Fibroblast of peridontal ligament (primary cell): Measurements from ENCODE around the gene GABRR2.
"Not testable (repeated sequence)": the region's sequence is repeated elsewhere in the genome, so short reads cannot be mapped to it uniquely, and the experiment has no call there.

ENCODE experiments used
- DNase-seq: peaks from one replicate; pipeline ENCODE4 v3.0.0-alpha.2; 2010; ENCODE audit errors: extremely low read depth

Gene GABRR2

DNA sequence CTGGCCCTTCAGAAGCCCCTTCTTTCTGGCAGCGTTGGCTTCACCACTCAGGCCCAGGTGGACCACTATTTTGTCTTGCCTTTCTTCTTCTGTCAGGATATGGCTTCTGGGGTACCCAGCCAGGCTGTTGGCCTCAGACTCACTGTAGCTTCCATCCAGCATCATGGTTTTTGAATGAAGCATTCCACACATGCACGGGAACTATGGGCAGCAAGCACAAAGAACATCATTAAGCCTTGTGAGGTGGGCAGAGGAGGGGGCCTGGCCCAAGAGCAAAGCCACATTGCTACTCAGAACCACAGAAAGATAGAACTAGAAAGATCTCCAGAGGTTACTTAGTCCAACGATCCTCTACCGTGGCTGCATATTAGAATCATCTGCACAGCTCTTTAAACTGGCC lies 57.3 kb downstream of the GABRR2 start:
- DNase-seq: no peak

GRCh38 chr6:89257346-89257745 lies 57.8 kb downstream of the GABRR2 start:
- no peak for DNase-seq

GRCh38 chr6:89255417-89255816 lies 59.7 kb downstream of the GABRR2 start:
- no peak for DNase-seq

- no peak for DNase-seq
Observed at GRCh38 chr6:89254569-89254968, 60.5 kb downstream of the GABRR2 start.

DNA sequence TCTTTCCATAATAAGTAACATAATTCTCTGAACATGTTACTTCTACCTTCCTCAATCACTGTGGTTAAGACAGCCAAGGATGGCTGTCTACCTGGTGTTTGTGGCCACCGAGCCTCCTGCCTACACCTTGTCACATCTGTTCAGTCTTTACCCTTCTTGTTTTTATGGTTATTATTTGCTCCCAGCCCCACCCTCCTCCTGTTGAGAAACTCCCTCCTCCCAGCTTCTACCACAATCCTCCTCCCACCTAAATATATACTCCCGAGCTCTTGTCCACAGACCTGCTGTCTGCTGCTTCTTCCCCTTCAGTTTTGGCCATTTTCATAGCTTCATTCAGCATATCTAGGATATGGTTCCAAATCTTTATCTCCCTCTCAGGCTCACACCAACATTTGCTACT lies 62.2 kb downstream of the GABRR2 start:
- no peak for DNase-seq

GRCh38 chr6:89251976-89252375 lies 63.1 kb downstream of the GABRR2 start:
- DNase-seq: no peak

- no peak for DNase-seq
Observed at GRCh38 chr6:89251170-89251569, 63.9 kb downstream of the GABRR2 start.

DNA sequence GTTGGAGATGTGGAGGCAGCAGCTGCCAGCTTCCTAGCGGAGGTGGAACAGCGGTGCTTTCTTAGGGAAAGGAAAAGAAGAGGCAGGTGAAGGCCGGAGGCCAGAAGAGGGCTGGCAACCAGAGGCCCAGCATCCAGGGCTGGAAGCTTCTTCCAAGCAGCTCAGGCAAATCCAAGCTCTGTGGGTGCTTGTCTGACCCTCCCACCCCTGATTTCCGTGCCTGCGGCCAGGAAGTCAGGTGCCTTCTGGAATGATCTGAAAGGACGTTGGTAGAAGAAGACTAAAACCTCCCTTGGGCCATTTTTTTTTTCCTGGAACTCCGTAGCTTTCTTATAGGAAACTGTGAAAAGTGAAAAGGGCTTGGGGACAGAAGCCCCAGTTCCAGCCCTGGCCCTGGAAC lies 64.9 kb downstream of the GABRR2 start:
- DNase-seq: no peak

GRCh38 chr6:89244241-89244985 lies 70.7 kb downstream of the GABRR2 start:
- no peak for DNase-seq

DNA sequence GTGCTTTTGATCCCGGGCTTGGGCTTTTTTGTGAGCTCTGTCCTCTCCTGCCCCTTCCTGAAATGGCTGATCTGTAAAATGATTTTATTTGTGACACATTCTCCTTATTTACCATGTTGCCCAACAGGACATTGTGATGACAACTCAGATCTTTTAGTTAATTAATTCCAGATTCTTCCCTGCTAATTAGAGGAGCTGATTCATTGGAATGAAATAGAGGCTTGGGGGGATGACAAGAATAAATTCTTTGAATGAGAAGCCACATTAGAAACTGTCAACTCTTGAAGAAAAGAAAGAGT lies 71.8 kb downstream of the GABRR2 start:
- peak; percentile 5 for DNase-seq

DNA sequence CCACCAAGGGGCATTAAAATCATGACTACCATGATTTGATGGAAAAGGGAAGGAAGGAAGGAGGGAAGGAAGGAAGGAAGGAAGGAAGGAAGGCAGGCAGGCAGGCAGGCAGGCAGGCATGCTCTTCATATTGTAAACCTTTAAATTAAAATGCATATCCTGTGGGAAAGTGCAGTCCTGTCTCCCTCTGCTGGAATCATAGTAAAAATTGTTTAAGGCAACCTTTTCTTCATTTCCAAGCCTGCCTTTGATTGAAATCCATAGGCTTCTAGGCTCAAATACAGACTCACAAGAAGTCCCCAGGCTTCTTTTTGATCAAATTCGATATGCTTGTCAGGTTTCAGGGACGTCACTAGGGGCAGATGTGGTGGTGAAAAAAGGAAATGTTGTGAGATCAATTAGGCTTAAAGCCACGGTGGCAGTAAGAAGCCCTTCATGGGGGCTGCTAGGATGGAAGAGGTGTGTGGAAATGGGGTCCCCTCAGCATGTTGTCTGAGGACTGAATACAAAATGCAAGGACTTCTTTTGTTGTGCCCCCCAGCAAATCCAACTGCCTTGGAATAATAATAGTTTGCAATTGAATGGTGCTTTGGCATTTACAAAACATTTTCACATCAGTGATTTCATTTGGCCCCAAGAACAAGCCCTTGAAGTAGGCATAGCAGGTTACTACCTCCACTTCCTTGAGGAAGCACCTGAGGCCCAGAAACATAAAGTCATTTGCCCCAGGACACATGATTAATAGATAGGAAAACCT lies 72.3 kb downstream of the GABRR2 start:
- DNase-seq: peak; percentile 79

DNA sequence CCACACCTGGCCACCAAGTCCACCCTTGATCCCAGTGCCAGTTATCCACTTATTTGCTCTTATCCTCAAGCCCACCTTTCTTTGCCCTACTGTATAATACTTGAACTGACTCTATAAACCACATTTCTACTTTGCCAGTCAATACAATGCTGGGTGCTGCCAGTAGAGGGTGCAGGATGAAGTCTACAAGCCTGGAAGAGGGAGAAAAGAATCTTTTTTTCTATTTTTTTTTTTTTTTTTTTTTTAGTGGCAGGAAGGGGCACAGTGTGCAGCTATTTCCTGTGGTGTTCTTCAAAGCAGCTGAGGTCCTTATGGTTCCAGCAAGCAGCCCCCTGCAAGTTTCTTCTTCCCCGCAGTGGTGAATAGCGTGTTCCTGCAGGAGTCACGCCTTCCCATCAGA lies 75.8 kb downstream of the GABRR2 start:
- no peak for DNase-seq

DNA sequence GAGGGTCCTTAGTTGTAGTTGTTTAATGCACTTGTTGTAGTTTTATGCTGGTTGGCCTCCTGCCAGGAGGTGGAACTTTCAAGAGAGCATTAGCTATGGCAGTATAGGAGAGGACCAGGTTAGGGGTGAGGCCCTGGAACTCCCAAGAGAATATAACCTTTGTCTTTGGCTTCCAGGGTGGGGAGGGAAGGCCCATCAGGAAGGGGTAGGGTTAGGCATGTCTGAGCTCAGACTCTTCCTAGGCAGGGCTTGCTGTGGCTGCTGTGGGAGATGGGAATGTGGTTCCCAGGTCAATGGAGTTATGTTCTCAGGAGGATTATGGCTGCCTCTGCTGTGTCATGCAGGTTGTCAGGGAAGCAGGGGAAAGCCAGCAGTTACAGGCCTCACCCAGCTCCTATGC lies 77.9 kb downstream of the GABRR2 start:
- no peak for DNase-seq

- DNase-seq: not testable (repeated sequence)
Observed at GRCh38 chr6:89233605-89234004, 81.5 kb downstream of the GABRR2 start.

- no peak for DNase-seq
Observed at GRCh38 chr6:89222712-89223039, 92.4 kb downstream of the GABRR2 start.

- DNase-seq: no peak
Observed at GRCh38 chr6:89221971-89222711, 93.0 kb downstream of the GABRR2 start.

DNA sequence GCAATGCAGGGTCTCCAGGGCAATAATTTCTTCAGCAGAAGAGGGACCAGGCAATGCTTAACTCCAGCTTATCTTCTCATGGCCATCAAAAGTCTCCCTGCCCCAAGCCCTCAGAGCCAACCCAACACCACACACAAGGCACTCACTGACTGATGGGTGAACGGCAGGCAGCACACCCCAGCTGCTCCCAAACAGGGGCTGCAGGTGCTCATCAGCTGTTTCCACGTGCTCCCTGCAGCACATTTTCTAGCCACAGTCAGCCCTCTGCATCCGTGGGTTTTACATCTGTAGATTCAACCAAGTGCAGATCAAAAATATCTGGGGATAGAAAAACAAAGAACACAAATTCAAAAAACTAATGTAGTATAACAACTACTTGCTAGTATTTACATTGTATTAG lies 94.0 kb downstream of the GABRR2 start:
- no peak for DNase-seq

DNA sequence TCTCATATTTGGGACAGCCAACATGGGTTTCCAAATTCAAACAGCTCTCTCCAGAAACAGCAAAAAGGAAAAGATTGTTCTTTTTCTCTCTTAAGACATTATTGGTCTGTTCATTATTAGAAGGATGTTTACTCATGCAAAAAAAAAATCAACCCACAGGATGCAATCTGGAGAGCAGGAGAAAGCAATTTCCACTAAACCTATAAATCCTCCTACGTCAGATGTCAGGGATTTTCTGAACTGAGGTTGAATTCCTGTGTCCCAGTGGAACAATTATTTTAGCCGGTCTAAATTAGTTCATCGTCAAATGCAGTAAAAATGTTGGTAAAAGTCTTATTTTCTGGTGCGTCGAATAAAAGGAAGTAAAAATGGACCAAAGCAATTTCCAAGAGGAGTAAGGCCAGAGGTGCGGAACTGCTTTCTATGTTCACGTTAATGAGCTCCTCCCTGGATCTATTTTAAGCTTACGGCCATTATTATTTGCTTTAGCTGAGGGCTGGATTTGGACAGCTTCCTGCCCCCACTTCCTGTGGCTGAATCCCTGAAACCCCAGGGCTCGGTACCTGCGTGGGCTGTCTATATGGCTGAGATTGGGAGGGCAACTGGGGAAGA lies 97.7 kb downstream of the GABRR2 start, which contains the start of gene GABRR1:
Gene GABRR1 (minus strand): TSS at position 60 of the 612 bp plus-strand sequence. CDS start 36 bp downstream, at position 24.
- no peak for DNase-seq

DNA sequence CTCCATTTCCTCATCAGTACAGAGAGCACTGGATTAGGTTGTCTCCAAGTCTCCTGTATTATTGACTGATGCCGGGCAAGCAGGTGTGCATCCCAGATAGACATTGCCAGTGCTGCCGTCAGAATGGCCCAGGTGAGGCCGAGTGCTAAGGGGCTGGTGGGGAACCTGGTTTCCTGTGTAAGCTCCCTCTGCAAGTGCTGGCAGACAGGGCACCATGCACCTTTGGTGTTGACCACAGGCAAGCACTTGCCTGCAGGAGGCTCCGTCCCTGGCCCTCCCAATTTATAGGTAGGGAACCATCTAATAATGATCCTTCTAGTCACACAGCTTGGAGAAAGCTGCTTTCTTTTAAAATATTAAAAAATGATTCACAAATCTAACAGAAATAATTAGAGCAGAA lies 98.7 kb downstream of the GABRR2 start:
- no peak for DNase-seq

GRCh38 chr6:89215391-89215790 lies 99.7 kb downstream of the GABRR2 start:
- DNase-seq: no peak

DNA sequence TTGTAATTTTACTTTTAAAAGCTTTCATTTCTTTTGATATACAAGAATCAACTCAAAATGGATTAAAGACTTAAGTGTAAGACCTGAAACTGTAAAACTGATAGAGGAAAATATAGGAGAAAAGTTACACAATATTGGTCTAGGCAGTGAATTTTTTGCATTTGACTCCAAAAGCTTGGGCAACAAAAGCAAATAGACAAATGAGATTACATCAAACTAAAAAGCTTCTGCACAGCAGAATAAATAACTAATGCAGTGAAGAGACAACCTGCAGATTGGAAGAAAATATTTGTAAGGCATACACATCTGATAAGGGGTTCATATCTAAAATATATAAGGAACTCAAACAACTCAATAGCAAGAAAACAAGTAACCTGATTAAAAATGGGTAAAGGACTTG lies 100.9 kb downstream of the GABRR2 start:
- no peak for DNase-seq

GRCh38 chr6:89212472-89212871 lies 102.6 kb downstream of the GABRR2 start:
- DNase-seq: no peak
